ENCODE data around the gene GNL3L. TPM values are rescaled to one million over a fixed set of nuclear protein-coding genes. Genes with fewer than 3 reads are reported as not detected.
A peak's percentile ranks its signal among the peaks of the same experiment; 100 is the strongest.
"Not testable (repeated sequence)": the region's sequence is repeated elsewhere in the genome, so short reads cannot be mapped to it uniquely, and the experiment has no call there.

The GNL3L gene
- total and polyA plus RNA-seq, 5 experiments from 2014 or later = 22.5 to 55.3 (median 43.1) TPM

DNA sequence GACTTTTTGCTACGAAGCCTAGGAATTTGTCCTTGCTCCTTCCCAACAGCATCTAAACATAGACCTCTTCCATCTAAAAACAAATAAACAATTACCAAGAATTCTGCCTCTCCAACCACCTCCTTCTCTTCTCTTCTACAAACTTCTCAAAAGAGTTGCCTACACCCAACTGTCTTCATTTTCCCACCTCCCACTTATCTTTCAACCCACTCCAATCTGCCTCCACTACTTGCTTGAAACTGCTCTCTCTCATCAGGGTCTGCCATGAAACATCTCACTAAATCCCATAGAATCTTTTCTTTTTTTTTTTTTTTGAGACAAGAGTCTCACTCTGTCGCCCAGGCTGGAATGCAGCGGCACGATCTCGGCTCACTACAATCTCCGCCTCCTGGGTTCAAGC, 33.1 kb upstream of the GNL3L start:
- no peak for DNase-seq
- no peak for ATAC-seq
- POLR2A ChIA-PET = no interaction called here
- Mint-ChIP-seq H3K4me1 (peaks cover 0 to 13% (median 8%) of the 10 kb centered on the region in 4 donors), H3K4me3 (peak overlapping the region; percentile 52 to 85 (median 74)), H3K27ac (peak overlapping the region in 2 of 10 donors; percentile 23 to 64), H3K27me3 (peaks cover 13 to 46% (median 31%) of the 10 kb centered on the region in 5 donors), H3K36me3 (peaks cover 0 to 3% (median 3%) of the 10 kb centered on the region in 3 donors), H3K9me3 (peaks cover 0 to 7% (median 0%) of the 10 kb centered on the region in 9 donors)

DNA sequence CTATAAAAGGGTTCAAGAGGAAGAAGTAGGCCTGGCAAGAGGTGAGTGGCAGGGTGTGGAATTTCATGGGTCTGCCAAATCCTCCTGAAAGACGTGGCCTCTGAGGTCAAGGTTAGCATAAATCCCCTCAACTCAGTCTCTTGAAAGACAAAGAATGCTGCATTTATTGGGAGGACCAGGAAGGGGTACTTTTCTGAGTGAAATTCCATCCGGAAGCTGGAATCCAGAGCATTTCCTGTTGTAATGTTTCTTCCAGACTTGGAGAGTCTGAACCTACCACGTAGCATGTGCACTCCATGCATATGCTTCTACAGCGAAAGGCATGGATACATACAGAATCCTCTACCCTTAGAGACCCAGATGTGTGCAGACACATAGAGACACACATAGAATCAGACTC, 20.6 kb upstream of the GNL3L start:
- POLR2A ChIA-PET = no interaction called here
- H3K4me1 Mint-ChIP-seq = peaks cover 0 to 2% (median 0%) of the 10 kb centered on the region in 4 donors
- H3K27me3 Mint-ChIP-seq = peaks cover 0 to 17% (median 5%) of the 10 kb centered on the region in 5 donors
- H3K4me3 Mint-ChIP-seq = no peak overlapping the region
- H3K36me3 Mint-ChIP-seq = peaks cover 0 to 5% (median 5%) of the 10 kb centered on the region in 3 donors
- no peak for ATAC-seq
- DNase-seq = no peak
- peaks cover 0 to 8% (median 0%) of the 10 kb centered on the region in 9 donors for H3K9me3 Mint-ChIP-seq
- no peak overlapping the region for H3K27ac Mint-ChIP-seq

DNA sequence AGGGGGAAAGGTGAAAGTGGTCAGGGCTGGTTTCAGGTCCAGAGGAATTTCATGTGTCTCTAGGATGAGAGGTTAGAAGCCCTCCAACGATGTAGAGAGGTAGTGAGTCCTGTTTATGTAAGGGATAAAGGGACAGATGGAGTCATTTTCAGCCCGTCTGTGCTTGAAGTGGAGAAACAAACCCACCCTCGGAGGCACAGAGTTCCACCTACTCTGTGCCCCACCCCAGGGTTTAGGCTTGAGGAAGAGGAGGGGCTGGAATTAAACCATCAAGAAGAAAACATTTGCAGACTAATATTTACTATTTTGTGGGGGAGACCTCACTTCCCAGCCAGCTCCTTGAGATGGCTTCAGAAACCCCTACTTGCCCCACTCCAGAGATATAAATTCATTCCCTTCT, 868 bp upstream of the GNL3L start:
- no peak for ATAC-seq
- Mint-ChIP-seq H3K9me3 (peaks cover 0 to 9% (median 3%) of the 10 kb centered on the region in 9 donors), H3K4me1 (peaks cover 11 to 35% (median 28%) of the 10 kb centered on the region in 4 donors), H3K27ac (peak overlapping the region; percentile 88 to 98 (median 97)), H3K4me3 (peak overlapping the region; percentile 87 to 96 (median 93)), H3K36me3 (peaks cover 1 to 17% (median 5%) of the 10 kb centered on the region in 3 donors), H3K27me3 (no peaks in the 10 kb centered on the region)
- POLR2A ChIA-PET = interaction anchor here (1.2 to 2.9 kb wide), 4 partner anchors 89 to 485 kb away, joined by 3 to 37 read pairs (median 10); partner anchors contain the start of genes PHF8 and TSR2
- DNase-seq = no peak

GRCh38 chrX:54530357-54530900, 410 bp downstream of the GNL3L start:
- peaks cover 3 to 25% (median 5%) of the 10 kb centered on the region in 3 donors for H3K36me3 Mint-ChIP-seq
- peak overlapping the region; percentile 90 to 98 (median 97) for H3K27ac Mint-ChIP-seq
- DNase-seq = peak in 1 of 10 donors; percentile 4
- H3K4me1 Mint-ChIP-seq = peaks cover 14 to 44% (median 35%) of the 10 kb centered on the region in 4 donors
- H3K9me3 Mint-ChIP-seq = peaks cover 0 to 9% (median 3%) of the 10 kb centered on the region in 9 donors
- ATAC-seq = peak; percentile 30 to 32
- POLR2A ChIA-PET = interaction anchor here (0.7 to 2.9 kb wide), 9 partner anchors 90 to 846 kb away, joined by 3 to 37 read pairs (median 5); partner anchors contain the start of genes APEX2, PHF8 and TSR2
- H3K27me3 Mint-ChIP-seq = no peaks in the 10 kb centered on the region
- H3K4me3 Mint-ChIP-seq = peak overlapping the region; percentile 88 to 96 (median 94)

GRCh38 chrX:54534271-54534670, 4.3 kb downstream of the GNL3L start:
- Mint-ChIP-seq H3K27me3 (no peaks in the 10 kb centered on the region), H3K36me3 (peaks cover 0 to 51% (median 3%) of the 10 kb centered on the region in 3 donors), H3K4me3 (peak overlapping the region in 8 of 10 donors; percentile 0 to 70 (median 42)), H3K27ac (peak overlapping the region in 3 of 10 donors; percentile 36 to 78 (median 57)), H3K9me3 (peaks cover 0 to 4% (median 0%) of the 10 kb centered on the region in 9 donors), H3K4me1 (peaks cover 15 to 49% (median 40%) of the 10 kb centered on the region in 4 donors)
- POLR2A ChIA-PET = interaction anchor here (0.9 kb wide), 1 partner anchor 352 kb away, joined by 3 read pairs; no protein-coding TSS in a partner anchor
- no peak for DNase-seq
- no peak for ATAC-seq

DNA sequence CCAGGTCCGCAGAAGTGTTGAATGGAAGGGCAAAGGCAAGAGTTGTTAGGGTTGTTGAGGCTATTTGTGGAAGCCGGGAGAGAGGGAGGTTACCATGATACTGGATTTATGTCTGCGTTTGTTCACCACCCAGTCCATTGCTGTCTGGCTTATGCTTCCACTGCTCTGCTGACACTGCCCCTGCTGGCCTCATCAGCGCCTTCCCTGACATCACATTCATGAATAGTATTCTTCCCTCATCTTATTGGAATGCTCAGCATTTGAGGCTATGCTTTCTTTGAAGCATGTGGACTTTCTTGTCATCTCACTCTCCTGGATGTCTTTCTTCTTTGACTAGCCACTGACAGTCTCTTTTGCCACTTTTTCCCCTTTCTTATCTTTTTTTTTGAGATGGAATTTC, 10.3 kb downstream of the GNL3L start:
- Mint-ChIP-seq H3K9me3 (peaks cover 0 to 2% (median 0%) of the 10 kb centered on the region in 9 donors), H3K4me1 (peaks cover 1 to 7% (median 5%) of the 10 kb centered on the region in 4 donors), H3K4me3 (no peak overlapping the region), H3K27me3 (no peaks in the 10 kb centered on the region), H3K36me3 (peaks cover 4 to 81% (median 17%) of the 10 kb centered on the region in 3 donors), H3K27ac (no peak overlapping the region)
- ATAC-seq (no peak), DNase-seq (no peak)
- POLR2A ChIA-PET = no interaction called here

DNA sequence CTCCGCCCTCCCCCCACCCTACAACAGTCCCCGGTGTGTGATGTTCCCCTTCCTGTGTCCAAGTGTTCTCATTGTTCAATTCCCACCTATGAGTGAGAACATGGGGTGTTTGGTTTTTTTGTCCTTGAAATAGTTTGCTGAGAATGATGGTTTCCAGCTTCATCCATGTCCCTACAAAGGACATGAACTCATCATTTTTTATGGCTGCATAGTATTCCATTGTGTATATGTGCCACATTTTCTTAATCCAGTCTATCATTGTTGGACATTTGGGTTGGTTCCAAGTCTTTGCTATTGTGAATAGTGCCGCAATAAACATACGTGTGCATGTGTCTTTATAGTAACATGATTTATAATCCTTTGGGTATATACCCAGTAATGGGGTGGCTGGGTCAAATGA, 12.2 kb downstream of the GNL3L start:
- DNase-seq, H3K27ac Mint-ChIP-seq, H3K4me1 Mint-ChIP-seq, H3K9me3 Mint-ChIP-seq, ATAC-seq, POLR2A ChIA-PET, H3K27me3 Mint-ChIP-seq, H3K4me3 Mint-ChIP-seq: not testable (repeated sequence)
- peaks cover 4 to 77% (median 17%) of the 10 kb centered on the region in 3 donors for H3K36me3 Mint-ChIP-seq

- POLR2A ChIA-PET = no interaction called here
Measured at GRCh38 chrX:54550821-54551220, 20.8 kb downstream of the GNL3L start.

DNA sequence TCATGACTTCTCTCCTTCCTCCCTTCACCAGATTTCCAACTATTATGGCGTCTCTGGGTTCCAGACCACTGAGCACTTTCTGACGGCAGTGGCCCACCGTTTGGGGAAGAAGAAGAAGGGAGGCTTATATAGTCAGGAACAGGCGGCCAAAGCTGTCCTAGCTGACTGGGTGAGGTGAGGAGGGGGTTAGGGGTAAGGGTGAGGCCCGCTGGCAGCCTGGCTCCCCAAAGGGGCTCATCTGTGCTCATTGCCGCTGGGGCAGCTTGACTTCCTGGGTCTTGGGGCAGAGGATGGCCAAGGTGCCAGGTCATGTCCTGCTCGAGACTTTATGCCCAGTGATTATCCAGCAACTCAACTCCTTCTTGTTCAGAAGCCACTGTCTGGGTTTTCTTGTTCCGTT, 21.8 kb downstream of the GNL3L start:
- H3K36me3 Mint-ChIP-seq = peaks cover 0 to 84% (median 7%) of the 10 kb centered on the region in 3 donors
- no peak overlapping the region for H3K4me3 Mint-ChIP-seq

More at GRCh38 chrX:54550821-54551220, 20.8 kb downstream of the GNL3L start:
- Mint-ChIP-seq H3K4me1 (peaks cover 0 to 9% (median 2%) of the 10 kb centered on the region in 4 donors), H3K9me3 (peaks cover 0 to 2% (median 0%) of the 10 kb centered on the region in 9 donors), H3K27me3 (no peaks in the 10 kb centered on the region), H3K27ac (no peak overlapping the region), H3K4me3 (no peak overlapping the region), H3K36me3 (peaks cover 0 to 80% (median 7%) of the 10 kb centered on the region in 3 donors)
- ATAC-seq (no peak), DNase-seq (no peak)

DNA sequence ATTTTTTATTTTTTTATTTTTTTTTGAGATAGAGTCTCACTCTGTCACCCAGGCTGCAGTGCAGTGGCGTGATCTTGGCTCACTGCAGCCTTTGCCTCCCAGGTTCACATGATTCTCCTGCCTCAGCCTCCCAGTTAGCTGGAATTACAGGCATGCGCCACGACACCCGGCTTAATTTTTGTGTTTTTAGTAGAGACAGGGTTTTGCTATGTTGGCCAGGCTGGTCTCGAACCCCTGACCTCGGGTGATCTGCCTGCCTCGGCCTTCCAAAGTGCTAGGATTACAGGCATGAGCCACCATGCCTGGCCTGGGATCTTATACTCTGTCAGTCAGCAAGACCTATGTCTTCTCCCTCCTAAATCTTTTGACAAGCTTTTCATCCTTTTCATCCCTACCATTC, 25.0 kb downstream of the GNL3L start:
- H3K27me3 Mint-ChIP-seq, H3K4me3 Mint-ChIP-seq, POLR2A ChIA-PET, H3K4me1 Mint-ChIP-seq, DNase-seq, H3K27ac Mint-ChIP-seq, ATAC-seq, H3K9me3 Mint-ChIP-seq: not testable (repeated sequence)
- H3K36me3 Mint-ChIP-seq = peaks cover 0 to 81% (median 7%) of the 10 kb centered on the region in 3 donors

More for the DNA sequence above, 21.8 kb downstream of the GNL3L start:
- ATAC-seq (no peak), DNase-seq (no peak)
- peaks cover 0 to 2% (median 0%) of the 10 kb centered on the region in 9 donors for H3K9me3 Mint-ChIP-seq
- H3K27ac Mint-ChIP-seq = peak overlapping the region in 1 of 10 donors; percentile 25
- no peaks in the 10 kb centered on the region for H3K27me3 Mint-ChIP-seq
- peaks cover 0 to 9% (median 2%) of the 10 kb centered on the region in 4 donors for H3K4me1 Mint-ChIP-seq
- POLR2A ChIA-PET = interaction anchor here (0.9 kb wide), 1 partner anchor 19 kb away, joined by 3 read pairs; no protein-coding TSS in a partner anchor

DNA sequence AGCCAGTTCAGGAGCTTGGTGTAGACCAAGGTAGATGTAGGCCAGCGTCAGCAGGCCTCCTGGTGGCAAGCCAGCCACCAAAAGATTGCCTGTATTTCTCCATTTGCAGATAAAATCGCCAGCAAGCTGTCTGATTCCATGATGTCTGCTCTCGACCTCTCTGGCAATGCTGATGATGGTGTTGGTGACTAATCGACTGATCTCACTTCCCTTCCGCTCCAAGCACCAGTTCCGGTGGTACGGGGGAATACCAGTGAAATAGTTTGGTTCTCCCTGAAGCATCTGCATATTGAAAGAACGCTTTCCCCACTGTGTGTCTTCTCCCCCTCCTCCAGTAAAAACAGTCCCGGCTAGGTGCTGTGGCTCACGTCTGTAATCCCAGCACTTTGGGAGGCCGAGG, 30.4 kb downstream of the GNL3L start:
- Mint-ChIP-seq H3K4me3 (no peak overlapping the region), H3K4me1 (no peaks in the 10 kb centered on the region), H3K9me3 (no peaks in the 10 kb centered on the region), H3K36me3 (peaks cover 3 to 71% (median 10%) of the 10 kb centered on the region in 3 donors), H3K27ac (no peak overlapping the region), H3K27me3 (no peaks in the 10 kb centered on the region)
- ATAC-seq = no peak
- POLR2A ChIA-PET = no interaction called here
- DNase-seq = no peak

DNA sequence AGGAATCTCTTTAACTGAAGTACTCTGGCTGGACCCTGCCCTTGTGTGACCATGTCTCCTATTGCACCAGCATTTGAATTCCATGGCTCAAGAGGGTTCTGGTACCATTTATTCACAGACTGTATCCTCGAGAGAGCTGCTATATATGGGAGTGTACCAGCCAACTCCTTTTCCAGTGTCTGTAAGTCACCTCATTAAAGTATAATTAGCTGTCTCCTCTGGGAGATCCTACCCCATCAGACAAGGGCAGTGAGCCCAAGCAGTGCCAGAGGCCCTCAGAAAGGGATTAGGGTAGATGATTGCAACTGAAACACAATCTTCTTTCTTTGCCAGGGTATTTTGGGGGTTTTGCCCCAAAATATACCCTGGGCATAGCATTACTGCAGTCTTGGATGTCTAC, 31.6 kb downstream of the GNL3L start:
- DNase-seq (no peak), ATAC-seq (no peak)
- H3K27ac Mint-ChIP-seq = peak overlapping the region in 1 of 10 donors; percentile 57
- H3K9me3 Mint-ChIP-seq = no peaks in the 10 kb centered on the region
- H3K4me3 Mint-ChIP-seq = no peak overlapping the region
- H3K4me1 Mint-ChIP-seq = no peaks in the 10 kb centered on the region
- POLR2A ChIA-PET = no interaction called here
- peaks cover 3 to 67% (median 10%) of the 10 kb centered on the region in 3 donors for H3K36me3 Mint-ChIP-seq
- H3K27me3 Mint-ChIP-seq = no peaks in the 10 kb centered on the region

- Mint-ChIP-seq H3K9me3 (peaks cover 0 to 7% (median under 1%) of the 10 kb centered on the region in 9 donors), H3K27me3 (no peaks in the 10 kb centered on the region), H3K4me1 (no peaks in the 10 kb centered on the region), H3K36me3 (peaks cover 13 to 54% (median 14%) of the 10 kb centered on the region in 3 donors), H3K27ac (no peak overlapping the region), H3K4me3 (no peak overlapping the region)
- POLR2A ChIA-PET = no interaction called here
- DNase-seq (no peak), ATAC-seq (no peak)
Measured at GRCh38 chrX:54564936-54565335, 34.9 kb downstream of the GNL3L start.
